Stimulated activated CD4-positive, alpha-beta T cell treated with anti-CD3 and anti-CD28 coated beads, Interleukin-2, amount 100 ng/mL, for 48 hours (primary cell): Measurements from ENCODE around the gene HOXA2.

Experiments used
- DNase-seq, 2 donors: peaks; one replicate each; pipeline ENCODE4 v3.0.0-alpha.2; 2020

HOXA2 gene

DNA sequence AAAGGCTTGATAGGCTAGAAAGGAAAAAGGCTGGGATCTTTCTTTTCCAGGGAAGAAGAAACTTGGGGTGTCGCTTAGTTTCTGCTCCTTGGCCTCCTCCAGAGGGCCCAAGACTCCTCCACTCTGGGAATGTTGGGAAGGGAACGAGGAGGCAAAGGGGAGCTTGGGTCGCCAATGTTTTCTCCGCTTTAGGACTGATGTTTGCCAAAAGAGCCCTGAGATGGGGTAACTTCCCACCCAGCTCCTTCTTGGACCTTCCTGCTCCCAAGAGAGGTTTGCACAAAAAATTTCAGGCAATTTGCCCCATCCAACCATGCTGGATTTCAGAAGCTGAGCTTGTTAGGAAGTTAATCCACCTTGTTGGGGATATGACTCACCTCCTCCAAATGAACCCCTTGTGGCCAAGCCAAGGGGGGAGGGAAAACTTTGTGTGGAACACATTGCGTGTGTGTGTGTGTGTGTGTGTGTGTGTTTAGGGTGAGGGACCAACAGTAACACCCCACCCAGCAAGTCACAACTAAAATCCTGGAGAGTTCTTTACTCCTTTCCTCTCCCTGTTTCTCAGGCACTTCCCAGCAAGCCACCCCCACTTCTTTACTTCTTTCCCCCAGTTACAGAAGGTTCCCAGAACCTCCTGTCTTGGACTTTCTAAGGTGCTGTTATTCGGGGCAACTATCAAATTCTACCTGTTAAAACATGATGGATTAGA, 8.7 kb upstream of the HOXA2 start:
- DNase-seq: no peak

DNA sequence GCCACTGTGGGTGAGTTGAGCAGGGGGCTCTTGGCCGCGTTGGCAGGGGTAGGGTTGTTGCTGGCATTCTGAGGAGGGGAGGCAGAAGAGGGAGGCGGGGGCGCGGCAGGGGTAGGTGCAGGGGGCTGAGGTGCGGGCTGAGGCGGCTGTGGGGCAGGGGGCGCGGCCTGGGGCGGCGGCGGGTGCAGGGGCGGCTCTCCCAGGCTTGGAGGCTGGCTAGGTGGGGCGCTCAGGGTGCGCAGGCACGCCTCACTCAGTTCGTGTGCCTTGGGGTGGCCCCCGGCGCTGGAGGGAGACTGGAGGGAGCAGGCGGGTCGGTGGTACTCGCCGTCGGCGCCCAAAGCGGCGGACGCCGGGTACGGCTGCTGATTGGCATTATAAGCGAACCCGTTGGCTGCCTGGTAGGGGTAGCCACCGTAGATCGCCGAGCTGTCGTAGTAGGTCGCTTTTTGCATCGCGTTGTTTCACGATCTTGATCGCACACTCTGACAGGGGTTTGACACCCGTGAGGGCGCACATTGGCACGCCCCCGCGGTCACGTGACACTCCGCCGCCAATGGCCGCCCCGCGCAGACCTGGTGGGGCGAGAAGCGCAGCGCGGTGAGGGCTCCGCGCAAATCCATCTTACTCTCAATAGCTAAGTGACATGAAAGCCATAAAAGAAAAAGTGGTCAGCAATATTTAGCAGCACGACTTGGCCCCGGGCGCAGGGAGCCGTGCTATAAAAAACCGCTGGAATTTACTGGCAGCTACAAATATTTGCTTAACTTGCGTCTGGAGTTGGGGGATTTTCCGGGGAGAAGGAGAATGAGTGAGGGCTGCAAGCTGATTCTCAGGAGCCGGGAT, 7.9 kb upstream of the HOXA2 start:
- no peak for DNase-seq

DNA sequence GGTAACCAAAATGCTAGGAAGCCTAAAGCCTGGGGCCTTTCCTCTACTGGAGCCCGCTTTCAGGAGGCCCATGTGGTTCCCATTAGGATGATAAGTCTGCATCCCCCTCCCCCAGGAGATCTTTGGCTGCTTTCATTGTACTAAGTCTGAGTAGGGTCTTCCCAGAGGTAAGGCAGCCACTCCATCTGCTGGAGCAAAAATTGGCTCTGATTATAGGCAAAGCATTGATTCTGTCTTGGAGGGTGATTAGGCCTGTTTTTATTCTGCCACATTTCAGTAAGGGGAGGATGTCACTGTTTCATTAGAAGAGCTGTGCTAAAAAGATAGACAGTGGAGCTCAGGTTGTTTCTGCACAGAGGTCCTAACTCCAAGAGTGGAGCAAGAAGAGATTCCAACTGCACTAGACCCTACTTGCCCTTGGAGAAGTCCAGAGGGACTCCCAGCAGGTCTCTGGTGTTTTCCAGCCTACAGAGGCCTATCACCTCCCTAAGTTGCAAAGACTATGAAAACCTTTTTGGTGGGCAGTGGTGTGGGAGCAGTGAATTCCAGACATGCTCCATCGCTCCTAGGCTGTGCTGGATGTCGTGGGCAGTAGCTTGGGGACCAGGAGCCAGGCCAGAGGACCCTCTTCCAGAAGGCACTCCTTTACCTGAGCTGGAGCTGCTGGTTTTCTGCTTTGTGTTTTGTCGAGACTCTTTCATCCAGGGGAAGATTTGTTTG, 7.1 kb upstream of the HOXA2 start:
- no peak for DNase-seq

DNA sequence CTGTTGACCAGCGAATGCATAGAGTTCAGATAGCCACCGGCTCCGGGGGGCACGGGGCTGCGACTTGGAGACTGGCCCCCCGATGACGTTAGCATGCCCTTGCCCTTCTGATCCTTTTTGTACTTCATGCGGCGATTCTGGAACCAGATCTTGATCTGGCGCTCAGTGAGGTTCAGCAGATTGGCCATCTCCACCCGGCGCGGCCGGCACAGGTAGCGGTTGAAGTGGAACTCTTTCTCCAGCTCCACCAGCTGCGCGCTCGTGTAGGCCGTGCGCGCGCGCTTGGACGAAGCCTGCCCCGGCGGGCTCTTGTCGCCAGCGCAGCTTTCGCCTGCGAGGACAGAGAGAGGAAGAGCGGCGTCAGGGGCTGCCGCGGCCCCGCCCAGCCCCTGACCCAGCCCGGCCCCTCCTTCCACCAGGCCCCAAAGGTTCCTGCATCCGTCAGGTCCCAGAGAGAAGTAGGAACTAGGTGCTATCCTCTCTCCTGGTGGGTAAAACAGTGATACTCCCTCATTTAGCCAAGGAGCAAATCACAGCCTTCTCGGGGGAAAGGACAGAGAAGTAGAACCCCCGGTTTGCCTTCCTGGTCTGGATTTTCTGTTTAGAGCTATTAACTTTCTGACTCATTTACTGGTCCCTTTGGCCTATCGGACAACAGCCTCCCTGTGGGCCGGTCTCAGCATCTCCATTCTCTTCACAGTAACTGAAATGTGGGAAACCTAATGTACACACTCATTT, 6.1 kb upstream of the HOXA2 start:
- no peak for DNase-seq

DNA sequence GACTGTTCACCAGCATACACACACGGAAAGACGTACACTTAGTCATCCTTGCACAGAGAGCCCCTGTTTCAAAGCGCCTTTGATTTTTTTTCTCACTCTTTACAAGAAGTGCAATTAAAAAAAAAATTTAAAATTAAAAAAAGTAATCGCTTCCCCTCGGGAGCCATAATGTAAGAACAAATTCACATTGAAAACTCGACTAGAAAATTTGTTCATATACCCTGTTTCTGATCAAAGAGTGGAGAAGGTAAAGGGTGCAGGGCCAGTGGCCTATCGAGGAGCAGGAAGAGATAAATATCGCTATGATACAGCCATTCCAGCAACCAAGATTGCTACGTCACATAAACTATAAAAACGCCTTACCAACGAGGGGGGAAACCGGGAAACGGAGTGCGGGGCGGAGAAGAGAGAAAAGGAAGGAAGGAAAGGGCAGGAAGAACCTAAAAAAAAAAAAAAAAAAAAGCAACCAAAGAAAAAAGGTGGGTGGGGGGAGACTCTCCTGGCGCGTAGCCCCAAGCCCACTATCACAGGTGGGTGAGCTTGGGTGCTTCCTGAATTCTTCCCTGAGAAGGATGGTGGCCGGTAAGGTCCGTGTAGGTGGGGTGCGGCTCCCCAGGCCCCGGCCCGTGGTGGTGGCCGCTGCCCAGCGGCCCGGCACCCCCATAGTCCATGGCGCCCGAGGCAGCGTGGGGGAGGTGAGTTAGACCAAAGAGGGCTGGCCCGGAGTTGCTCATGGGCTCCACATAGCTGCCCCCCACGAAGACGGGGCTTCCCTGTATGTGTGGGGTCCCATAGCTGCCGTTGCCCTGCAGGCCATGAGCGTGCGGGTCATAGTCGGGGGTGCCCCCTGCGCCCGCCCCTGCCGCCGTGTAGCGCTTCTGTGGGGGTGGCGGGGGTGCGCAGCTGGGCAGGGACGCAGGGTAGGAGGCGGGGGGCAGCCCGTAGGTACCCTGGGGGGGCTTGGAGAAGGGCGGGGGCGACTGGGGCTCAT, 5.2 kb upstream of the HOXA2 start:
- DNase-seq: no peak

DNA sequence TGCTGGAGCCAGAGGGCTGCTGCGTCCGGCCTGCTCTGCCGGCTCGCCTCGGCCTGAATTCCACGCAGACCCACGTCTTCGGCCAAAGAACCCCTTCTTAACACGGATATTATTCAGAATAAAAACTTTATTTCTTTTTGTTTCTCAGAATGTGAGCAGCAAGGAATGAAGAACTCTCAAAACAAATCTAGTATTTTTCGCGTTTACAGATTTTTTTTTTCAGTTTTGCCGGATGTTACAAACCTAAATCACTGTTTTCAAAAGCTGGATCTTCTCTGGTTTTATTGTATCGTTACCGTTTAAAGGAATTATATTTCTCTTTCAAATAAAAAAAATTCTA, 4.4 kb upstream of the HOXA2 start:
- no peak for DNase-seq

DNA sequence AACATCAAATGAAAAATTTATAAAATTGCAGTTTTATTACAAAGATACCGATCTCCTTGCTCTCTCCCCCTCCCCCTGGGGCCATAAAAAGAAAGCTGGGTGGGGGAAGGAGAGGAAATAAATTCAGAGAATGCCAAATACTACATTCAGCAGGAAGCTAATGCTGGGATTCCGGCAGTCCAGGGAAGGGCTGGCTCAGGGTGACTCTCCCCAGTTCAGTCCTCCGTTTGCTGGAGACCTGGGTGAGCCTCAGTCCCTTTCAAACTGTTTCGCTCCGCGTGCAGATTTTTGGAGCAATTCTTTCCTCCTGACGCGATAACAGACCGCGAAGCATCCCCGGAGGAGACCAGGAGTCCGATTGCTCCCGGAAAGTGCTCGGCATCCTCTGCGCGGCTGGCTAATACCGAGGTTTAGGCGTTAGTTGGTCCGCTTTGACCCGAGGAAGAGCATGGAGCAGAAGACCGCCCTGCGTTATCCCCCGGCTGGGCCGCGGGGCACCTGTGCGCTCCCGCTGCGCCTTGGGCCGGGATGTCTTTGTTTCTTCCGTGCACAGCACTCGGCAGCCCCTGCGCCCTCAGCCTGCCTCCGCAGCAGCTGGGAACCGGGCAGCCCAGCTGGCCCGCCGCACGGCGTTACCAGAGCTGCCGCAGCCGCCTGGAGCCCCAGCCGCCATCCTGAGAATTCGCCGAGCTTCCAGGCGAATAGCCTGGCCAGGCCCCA, 3.9 kb upstream of the HOXA2 start:
- no peak for DNase-seq

DNA sequence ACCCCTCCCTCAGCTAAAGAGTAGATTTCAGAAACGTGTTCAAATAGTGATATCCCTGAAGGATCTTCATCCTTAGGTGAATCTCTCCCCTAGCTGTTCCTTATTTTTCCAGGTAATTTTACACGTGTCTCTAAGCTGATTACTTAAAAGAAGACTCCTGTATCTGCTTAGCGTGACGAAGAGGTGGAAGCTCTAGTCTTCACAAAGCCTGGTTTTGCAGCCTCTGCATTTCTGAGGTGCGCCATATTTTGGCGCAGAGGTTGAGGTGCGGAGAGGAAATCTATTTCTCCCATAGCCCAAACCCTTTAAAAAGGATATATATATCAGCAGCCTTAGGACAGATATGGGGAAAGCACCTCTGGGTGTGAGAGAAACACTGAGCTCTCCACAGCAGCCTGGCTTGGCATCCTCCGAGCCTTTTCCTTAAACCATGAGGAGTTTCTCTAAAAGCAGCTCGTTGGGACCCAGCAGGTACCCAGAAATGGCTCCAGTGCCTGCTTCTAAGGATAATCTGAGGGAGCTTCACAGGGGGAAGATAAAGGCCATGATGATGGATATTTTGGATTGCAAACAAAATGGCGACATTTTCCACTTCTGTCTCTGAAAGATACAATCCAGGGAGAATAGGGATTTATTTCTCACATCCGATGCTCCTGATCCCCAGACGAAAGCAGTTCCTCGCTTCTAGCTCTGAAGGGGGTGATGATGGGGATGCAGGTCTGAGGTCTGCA, 3.0 kb upstream of the HOXA2 start:
- no peak for DNase-seq

DNA sequence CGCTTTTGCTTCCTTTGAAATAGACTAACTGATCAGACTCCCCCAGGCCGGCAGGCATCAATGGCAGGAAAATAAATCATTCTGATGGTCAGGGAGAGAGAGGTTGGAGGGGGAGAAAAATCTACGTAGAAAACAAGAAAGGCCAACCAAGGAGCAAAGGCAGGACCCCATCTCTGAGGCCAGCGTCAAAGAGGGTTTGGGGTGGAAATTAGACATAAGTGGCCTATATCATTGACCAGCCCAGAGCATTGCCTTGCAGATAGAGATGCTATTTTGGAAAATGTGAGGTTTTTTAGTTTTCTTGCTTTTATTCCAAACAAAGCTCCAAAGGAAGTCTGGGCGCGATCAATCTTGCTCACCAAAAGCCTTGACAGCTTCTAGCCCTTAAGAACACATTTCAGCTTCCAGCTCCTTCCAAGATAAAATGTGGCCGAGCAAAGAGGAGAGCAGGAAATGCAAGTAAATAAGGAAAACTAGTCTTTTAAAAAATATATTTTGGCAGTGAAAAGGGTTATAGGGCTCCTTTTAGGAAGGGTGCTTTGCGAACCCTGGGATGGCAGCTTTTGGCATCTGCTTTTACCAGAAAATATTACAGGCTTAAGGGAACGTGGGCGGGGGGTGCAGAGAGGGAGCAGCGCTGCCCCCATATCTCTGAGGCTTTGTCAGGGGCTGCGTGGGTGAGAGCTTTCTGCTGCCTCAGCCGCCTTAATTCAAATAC, 2.0 kb upstream of the HOXA2 start:
- no peak for DNase-seq

DNA sequence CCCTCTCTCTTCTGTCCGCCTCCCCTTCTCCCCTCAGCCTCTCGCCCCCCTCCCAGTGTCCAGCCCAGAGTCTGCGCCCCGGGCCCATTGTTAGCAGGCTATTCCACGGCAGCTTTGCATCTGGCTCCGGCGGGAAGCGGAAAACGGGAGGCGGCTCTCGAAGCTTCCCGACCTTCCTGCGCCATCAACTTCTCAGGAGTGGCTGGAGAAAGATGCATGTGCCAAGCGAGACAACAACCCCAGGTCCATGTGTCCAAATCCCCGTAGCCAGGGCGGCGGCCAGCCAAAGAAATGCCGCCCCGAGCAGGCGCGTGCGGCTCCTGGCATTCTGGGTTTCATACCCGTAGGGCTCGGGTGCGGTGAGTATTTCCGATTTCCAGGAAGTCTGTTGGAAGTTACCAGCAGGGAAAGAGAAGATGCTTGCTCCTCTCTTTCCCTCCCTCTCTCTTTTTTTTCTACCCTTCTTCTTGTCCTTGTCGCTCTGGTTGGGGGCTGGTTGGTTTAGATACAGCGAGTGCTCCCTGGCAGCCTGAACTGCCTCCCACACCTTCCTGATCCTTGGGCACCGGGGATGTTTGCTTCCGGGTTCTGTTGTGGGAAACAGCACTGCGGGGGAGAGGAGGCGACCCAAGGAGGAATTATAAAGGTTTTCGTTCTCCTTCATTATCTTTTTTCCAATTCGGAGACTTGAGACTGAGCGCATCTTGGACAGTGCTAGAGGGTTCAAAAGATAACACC, 1.2 kb upstream of the HOXA2 start:
- no peak for DNase-seq

DNA sequence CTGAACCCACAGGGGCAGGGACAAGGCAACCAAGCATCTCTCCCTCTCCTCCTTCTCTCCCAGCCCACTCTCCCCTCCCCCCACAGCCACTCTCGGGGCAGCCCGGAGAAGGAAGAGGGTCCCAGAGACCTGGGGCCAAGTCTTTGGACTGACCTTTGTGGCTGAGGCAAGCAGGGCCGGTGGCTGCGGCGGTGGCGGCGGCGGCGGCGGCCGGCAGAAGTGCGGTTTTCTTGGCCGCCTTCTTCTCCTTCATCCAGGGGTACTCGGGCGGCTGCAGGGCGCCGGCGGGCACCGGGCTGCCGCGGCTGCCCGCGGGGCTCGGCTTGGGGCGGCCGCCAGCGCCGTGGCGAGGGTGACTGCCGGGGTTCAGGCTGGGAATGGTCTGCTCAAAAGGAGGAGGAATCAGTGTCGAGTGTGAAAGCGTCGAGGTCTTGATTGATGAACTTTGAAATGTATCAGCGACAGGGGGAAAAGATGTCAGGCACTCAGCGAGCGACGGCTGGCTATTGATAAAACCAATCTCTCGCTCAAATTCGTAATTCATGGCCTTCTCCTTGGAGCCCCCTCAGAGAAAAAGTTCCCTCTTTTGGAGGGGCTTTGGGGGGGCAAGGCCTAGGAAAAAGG, 414 bp downstream of the HOXA2 start:
- DNase-seq: no peak

DNA sequence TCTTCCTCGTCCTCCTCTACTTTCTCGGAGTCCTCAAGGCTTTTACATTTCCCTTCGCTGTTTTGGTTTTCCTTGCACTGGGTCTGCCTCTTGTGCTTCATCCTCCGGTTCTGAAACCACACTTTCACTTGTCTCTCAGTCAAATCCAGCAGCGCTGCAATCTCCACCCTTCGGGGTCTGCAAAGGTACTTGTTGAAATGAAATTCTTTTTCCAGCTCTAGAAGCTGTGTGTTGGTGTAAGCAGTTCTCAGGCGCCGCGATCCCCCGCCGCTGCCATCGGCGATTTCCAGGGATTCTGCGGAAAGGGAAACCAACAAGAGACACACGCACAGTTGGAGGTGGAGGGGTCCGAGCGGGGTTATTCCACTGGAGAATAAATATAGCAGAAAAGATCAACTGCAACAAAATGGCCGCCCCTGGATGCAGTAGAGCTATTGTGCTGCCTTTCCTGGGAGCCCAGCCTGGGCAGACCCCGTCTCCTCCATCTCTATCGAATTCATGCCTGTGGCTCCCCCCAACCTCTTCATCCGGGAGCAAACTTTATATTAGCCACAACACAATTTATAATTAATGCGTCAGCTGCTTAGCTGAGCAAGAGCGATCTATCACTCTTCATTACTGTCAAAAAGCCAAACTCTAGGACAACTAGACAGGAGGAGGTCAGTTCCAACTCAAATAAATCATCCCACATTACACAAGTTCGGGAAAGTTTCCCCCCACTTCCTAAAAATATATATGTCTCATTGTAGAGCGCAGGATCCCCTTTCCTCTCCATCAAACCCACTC, 1.1 kb downstream of the HOXA2 start:
- DNase-seq: no peak

DNA sequence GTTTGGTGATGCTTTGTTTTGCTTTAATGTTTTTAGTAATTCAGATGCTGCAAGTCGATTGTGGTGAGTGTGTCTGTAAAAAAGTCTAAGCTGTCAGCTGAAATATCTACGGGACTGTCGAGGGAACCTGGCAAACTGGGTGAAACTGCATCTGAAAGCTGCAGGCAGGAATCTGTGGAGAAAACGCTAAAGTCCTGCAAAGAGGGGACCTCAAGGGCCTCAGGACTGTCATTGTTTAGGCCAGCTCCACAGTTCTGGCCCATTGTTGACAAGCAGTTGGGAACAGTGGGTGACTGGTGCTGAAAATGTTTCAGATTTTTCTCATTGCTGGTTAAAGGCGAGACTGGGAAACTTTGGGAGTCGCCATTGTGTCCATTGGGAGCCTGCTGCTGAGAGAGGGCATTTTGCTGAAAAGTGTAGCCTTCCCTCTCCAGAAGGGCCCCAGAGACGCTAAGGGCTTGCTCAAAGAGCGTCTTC, 1.8 kb downstream of the HOXA2 start:
- no peak for DNase-seq

DNA sequence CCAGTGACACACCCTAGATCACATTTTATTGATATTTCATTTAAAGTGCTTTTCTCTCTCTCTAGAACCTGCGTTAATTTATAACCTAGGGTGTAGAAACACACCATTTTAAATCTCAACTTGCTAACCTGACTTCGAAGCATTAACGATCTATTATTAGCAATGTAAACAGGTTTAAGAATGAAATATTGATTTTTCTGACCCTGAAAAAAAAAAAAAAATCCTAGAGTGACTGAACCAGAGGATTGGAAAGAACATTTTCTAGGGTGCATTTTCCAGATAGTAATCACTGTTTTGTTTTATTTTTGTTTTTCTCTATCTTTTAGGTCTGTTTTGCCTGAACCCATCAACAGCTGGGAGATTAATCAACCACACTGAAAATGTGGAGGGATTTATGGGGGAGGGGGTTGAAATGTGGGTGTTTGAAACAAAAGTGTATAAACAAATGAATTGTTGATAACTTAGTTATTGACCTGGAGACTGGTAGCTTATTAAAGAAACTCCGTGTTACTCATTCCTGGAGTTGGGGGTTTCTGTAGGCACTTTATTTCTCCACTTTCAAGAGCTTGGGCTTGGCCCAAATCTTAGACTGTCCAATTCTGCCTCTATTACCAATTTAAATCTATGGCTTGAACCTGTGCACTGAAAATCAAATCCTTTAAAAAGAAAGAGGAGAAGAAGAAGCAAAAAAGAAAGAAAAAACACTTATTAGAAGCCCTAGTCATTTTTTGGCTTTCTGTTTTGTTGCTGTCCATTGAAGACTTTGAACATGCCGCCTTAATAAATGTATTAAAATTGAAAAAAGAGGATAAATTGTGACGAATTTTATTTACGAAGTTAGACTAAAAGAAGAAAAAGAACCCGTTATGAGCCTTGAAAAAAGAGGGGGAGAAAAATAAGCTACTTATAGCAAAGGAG, 2.8 kb downstream of the HOXA2 start:
- DNase-seq: no peak

DNA sequence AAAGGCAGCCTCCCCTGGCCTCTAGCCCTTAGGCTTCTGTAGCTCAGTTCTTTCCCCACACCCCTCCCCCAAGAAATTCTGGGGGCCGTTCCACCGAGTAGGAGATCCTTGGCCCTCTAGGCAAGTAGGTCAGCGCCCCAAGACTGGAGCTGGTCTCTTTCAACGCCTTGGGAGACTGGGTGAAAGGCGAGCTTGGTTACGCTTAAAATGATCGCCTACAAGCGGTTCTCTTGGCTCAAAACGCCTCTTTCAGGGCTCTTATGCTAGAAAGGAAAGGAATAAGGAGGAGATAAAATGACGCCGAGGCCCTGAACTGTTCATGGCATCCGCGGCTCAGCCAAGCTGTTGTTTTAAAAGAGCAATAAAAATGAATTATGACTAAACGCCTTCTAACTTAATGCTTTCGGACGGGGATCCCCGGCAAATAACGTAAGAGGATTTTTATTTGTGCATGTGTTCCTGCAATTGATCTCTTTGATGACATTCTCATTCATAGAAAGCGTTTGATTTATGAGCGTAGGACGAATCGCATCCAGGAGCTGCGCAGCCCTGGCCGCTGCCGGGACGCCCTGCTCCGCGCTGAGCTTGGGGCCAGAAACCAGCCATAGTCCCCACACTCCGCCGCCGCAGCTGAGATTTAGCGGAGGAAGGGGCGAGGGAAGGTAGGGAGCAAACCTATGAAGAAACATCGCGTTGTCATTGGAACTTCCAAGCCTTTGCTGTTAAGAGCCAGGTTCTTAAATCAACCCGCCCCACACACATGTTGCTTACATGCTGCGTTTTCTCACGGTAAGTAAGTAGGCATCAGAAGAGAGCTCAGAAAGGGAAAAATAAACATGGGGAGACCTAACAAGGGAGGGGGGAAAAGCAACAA, 3.7 kb downstream of the HOXA2 start:
- DNase-seq: no peak
